ENCODE data around the gene FOXA3. TPM values are rescaled to one million over a fixed set of nuclear protein-coding genes. Genes with fewer than 3 reads are reported as not detected.

FOXA3 gene
- total and polyA plus RNA-seq, 2 experiments from 2014 or later: 14.6 to 18.6 TPM

GRCh38 chr19:45862564-45863334 is 1.4 kb upstream of the FOXA3 start, which contains the start of gene SYMPK:
Gene SYMPK (minus strand): TSS chr19:45863147. CDS start chr19:45854495, 8,652 bp downstream.
- peak within 1 kb of the TSS; percentile 88 for H3K27ac ChIP-seq
- peaks cover 6% of the 10 kb centered on the region for H3K4me1 ChIP-seq (ENCODE audit: insufficient read depth)
- peak within 1 kb of the TSS; percentile 47 for H3K4me3 ChIP-seq
- H3K4me2 ChIP-seq: peak within 1 kb of the TSS; percentile 74
- H2AFZ ChIP-seq: peak within 1 kb of the TSS; percentile 44
- TF ChIP-seq EZH2phosphoT487 (IDR thresholded peaks at IDR 0.05; ENCODE audit: low read depth, severe bottlenecking, unreplicated experiment) (no peak), CTCF (IDR thresholded peaks at IDR 0.05; ENCODE audit: poor library complexity) (no peak), EZH2 (IDR thresholded peaks at IDR 0.05; ENCODE audit: borderline replicate concordance) (no peak)
- DNase-seq (ENCODE audit: low spot score): peak; percentile 99
- peaks cover 76% of the 10 kb centered on the region for H3K79me2 ChIP-seq
- no peaks in the 10 kb centered on the region for H3K9me2 ChIP-seq (replicated peaks; ENCODE audit: insufficient read depth)
- under 1% methylated on average over 56 of the region's 65 CpGs for WGBS (ENCODE audit: low lambda C conversion rate, missing lambda C conversion rate)
- no peaks in the 10 kb centered on the region for H3K9me3 ChIP-seq (ENCODE audit: low read depth)
- no peaks in the 10 kb centered on the region for H4K20me1 ChIP-seq (ENCODE audit: insufficient read depth, poor library complexity, severe bottlenecking)
- peaks cover 13% of the 10 kb centered on the region for H3K27me3 ChIP-seq
- H3K36me3 ChIP-seq (replicated peaks; ENCODE audit: insufficient read depth, low read depth): no peaks in the 10 kb centered on the region

- Histone ChIP-seq H3K27me3 (peaks cover 13% of the 10 kb centered on the region), H3K9me2 (replicated peaks; ENCODE audit: insufficient read depth) (no peaks in the 10 kb centered on the region), H4K20me1 (ENCODE audit: insufficient read depth, poor library complexity, severe bottlenecking) (no peaks in the 10 kb centered on the region), H3K9me3 (ENCODE audit: low read depth) (no peaks in the 10 kb centered on the region), H3K79me2 (peaks cover 75% of the 10 kb centered on the region), H3K4me3 (no peak overlapping the region), H2AFZ (peak overlapping the region; percentile 43), H3K27ac (peak overlapping the region; percentile 69), H3K36me3 (replicated peaks; ENCODE audit: insufficient read depth, low read depth) (no peaks in the 10 kb centered on the region), H3K4me1 (ENCODE audit: insufficient read depth) (peaks cover 6% of the 10 kb centered on the region), H3K4me2 (peak overlapping the region; percentile 72)
- no peak for DNase-seq (ENCODE audit: low spot score)
- WGBS (ENCODE audit: low lambda C conversion rate, missing lambda C conversion rate): 12% methylated on average over 21 of the region's 22 CpGs
- TF ChIP-seq EZH2phosphoT487 (IDR thresholded peaks at IDR 0.05; ENCODE audit: low read depth, severe bottlenecking, unreplicated experiment) (no peak), EZH2 (IDR thresholded peaks at IDR 0.05; ENCODE audit: borderline replicate concordance) (no peak), CTCF (IDR thresholded peaks at IDR 0.05; ENCODE audit: poor library complexity) (no peak)
Observed at GRCh38 chr19:45863335-45863839, 739 bp upstream of the FOXA3 start.

GRCh38 chr19:45864629-45865082 is 530 bp downstream of the FOXA3 start:
- Histone ChIP-seq H2AFZ (peak overlapping the region; percentile 32), H3K9me2 (replicated peaks; ENCODE audit: insufficient read depth) (no peaks in the 10 kb centered on the region), H3K36me3 (replicated peaks; ENCODE audit: insufficient read depth, low read depth) (no peaks in the 10 kb centered on the region), H3K4me2 (peak overlapping the region; percentile 72), H3K4me3 (peak overlapping the region; percentile 55), H3K79me2 (peaks cover 74% of the 10 kb centered on the region), H3K9me3 (ENCODE audit: low read depth) (no peaks in the 10 kb centered on the region), H3K27ac (peak overlapping the region; percentile 69), H4K20me1 (ENCODE audit: insufficient read depth, poor library complexity, severe bottlenecking) (no peaks in the 10 kb centered on the region), H3K4me1 (ENCODE audit: insufficient read depth) (peaks cover 6% of the 10 kb centered on the region), H3K27me3 (peaks cover 13% of the 10 kb centered on the region)
- 10% methylated on average over 12 of the region's 12 CpGs for WGBS (ENCODE audit: low lambda C conversion rate, missing lambda C conversion rate)
- no peak for DNase-seq (ENCODE audit: low spot score)
- no peak for TF ChIP-seq EZH2 (IDR thresholded peaks at IDR 0.05; ENCODE audit: borderline replicate concordance)
- peak; percentile 79 for TF ChIP-seq EZH2phosphoT487 (IDR thresholded peaks at IDR 0.05; ENCODE audit: low read depth, severe bottlenecking, unreplicated experiment)
